ENCODE data around the gene PLCG2. TPM values are rescaled to one million over a fixed set of nuclear protein-coding genes. Genes with fewer than 3 reads are reported as not detected.
"Not testable (repeated sequence)": the region's sequence is repeated elsewhere in the genome, so short reads cannot be mapped to it uniquely, and the experiment has no call there.

The PLCG2 gene
- total RNA-seq, 2 donors from 2014 or later: 6.6 to 11.0 TPM

DNA sequence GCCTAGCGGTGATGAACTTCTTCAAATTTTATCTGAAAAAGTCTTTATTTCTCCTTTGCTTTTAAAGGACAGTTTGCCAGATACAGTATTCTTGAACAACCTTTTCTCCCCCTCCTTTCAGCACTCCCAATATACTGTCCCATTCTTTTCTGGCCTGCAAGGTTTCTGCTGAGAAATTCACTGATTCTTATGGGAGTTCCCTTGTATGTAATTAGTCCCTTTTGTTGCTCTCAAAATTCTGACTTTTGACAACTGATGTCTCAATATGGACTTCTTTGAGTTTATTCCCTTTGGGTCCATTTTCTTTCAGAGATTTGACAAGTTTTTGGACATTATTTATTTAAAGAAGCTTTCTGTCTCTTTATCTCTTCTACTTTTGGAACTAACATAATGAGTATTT, 192.8 kb downstream of the PLCG2 start:
- Mint-ChIP-seq H3K36me3 (ENCODE audit: low read depth) (peaks cover 4% of the 10 kb centered on the region), H3K4me1 (no peaks in the 10 kb centered on the region), H3K27me3 (peaks cover 7% of the 10 kb centered on the region), H3K27ac (no peak overlapping the region), H3K4me3 (no peak overlapping the region), H3K9me3 (peaks cover 17% of the 10 kb centered on the region)
- no peak for ATAC-seq (replicated peaks)

DNA sequence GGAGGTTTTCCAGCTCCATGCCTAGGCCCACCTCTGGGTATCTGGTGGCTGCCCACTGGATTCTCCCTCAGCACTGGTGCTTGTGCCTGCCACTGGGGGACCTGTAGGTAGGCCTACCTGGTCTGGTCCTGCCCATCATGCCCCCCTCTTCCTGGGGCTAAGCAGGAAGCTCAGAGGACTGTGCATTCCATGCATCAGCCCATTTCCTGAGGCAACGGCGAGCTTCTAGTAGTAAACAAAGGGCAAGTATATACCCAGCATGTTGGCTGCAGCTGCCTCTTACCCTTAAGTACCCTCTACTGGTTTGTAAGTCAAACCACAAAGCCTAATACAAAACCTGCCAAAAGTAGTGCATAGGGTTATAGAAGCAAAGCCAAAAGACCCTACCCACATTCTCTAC, 194.6 kb downstream of the PLCG2 start:
- no peak overlapping the region for H3K4me3 Mint-ChIP-seq
- H3K4me1 Mint-ChIP-seq: no peaks in the 10 kb centered on the region
- H3K27me3 Mint-ChIP-seq: peaks cover 7% of the 10 kb centered on the region
- ATAC-seq (replicated peaks): no peak
- peaks cover 4% of the 10 kb centered on the region for H3K36me3 Mint-ChIP-seq (ENCODE audit: low read depth)
- H3K9me3 Mint-ChIP-seq: peaks cover 20% of the 10 kb centered on the region
- no peak overlapping the region for H3K27ac Mint-ChIP-seq

DNA sequence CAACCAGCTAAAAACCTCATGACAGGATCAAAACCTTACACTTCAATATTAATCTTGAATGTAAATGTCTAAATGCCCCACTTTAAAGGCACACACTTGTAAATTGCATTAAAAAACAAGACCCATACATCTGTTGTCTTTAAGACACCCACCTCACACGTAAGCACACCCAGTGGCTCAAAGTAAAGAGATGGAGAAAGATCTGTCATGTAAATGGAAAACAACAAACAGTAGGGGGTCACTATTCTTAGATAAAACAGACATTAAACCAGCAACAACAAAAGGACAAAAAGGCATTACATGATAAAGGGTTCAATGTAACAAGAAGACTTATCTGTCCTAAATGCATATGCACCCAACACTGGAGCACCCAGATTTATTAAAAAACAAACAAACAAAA, 196.5 kb downstream of the PLCG2 start:
- Mint-ChIP-seq H3K27me3 (peaks cover 7% of the 10 kb centered on the region), H3K36me3 (ENCODE audit: low read depth) (peaks cover 4% of the 10 kb centered on the region), H3K27ac (no peak overlapping the region), H3K9me3 (peaks cover 20% of the 10 kb centered on the region), H3K4me1 (no peaks in the 10 kb centered on the region), H3K4me3 (no peak overlapping the region)
- ATAC-seq (replicated peaks): no peak

DNA sequence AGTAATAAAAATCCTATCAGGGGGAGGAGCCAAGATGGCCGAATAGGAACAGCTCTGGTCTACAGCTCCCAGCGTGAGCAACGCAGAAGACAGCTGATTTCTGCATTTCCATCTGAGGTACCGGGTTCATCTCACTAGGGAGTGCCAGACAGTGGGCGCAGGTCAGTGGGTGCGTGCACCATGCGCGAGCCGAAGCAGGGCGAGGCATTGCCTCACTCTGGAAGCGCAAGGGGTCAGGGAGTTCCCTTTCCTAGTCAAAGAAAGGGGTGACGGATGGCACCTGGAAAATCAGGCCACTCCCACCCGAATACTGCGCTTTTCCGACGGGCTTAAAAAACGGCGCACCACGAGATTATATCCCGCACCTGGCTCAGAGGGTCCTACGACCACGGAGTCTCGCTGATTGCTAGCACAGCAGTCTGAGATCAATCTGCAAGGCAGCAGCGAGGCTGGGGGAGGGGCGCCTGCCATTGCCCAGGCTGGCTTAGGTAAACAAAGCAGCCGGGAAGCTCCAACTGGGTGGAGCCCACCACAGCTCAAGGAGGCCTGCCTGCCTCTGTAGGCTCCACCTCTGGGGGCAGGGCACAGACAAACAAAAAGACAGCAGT, 198.3 kb downstream of the PLCG2 start:
- not testable (repeated sequence) for H3K27me3 Mint-ChIP-seq; H3K27ac Mint-ChIP-seq; H3K4me1 Mint-ChIP-seq; ATAC-seq (replicated peaks); H3K4me3 Mint-ChIP-seq; H3K36me3 Mint-ChIP-seq (ENCODE audit: low read depth)
- H3K9me3 Mint-ChIP-seq: peaks cover 12% of the 10 kb centered on the region

DNA sequence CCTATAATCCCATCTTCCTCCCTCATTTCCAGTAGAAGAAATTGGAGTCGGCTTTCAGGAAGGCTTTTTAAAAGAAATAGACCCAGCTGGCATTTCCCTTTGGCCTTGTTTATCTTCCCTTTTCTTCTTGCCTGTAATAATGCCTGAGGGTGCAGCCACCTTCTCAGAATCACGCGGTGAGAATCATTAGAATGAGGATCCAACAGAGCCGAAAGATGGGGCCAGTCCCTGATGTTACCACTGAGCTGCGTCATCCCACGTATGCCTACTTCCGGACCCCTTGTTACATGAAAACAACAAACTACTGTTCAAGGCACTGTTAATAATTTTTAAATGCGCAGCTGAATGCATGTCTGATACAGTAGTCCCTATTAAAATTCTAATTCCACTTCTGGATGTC, 208.0 kb downstream of the PLCG2 start:
- H3K4me3 Mint-ChIP-seq: no peak overlapping the region
- H3K27ac Mint-ChIP-seq: no peak overlapping the region
- H3K36me3 Mint-ChIP-seq (ENCODE audit: low read depth): no peaks in the 10 kb centered on the region
- peaks cover 4% of the 10 kb centered on the region for H3K27me3 Mint-ChIP-seq
- no peak for ATAC-seq (replicated peaks)
- H3K9me3 Mint-ChIP-seq: no peaks in the 10 kb centered on the region
- H3K4me1 Mint-ChIP-seq: no peaks in the 10 kb centered on the region

DNA sequence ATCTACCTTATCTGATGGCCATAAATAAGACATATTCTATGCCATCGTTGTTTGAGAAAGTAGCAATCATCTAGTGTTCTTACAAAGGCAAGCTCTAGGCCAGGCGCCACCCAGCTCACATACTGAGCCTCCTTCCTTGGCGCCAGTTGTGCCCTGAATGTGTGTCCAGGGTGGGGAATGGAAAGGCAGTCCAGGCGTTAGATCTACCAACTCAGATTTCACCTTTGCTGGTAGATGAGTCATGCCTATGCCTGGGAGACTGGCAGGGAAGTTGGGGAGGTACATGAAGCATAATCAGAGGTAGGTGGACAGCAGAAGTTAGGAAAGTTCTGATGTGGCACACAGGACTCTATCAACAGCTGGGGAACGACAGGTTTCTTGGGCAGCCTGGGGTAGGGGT, 208.6 kb downstream of the PLCG2 start:
- Mint-ChIP-seq H3K4me1 (no peaks in the 10 kb centered on the region), H3K36me3 (ENCODE audit: low read depth) (no peaks in the 10 kb centered on the region), H3K27ac (no peak overlapping the region), H3K4me3 (no peak overlapping the region), H3K9me3 (no peaks in the 10 kb centered on the region), H3K27me3 (peaks cover 4% of the 10 kb centered on the region)
- no peak for ATAC-seq (replicated peaks)

DNA sequence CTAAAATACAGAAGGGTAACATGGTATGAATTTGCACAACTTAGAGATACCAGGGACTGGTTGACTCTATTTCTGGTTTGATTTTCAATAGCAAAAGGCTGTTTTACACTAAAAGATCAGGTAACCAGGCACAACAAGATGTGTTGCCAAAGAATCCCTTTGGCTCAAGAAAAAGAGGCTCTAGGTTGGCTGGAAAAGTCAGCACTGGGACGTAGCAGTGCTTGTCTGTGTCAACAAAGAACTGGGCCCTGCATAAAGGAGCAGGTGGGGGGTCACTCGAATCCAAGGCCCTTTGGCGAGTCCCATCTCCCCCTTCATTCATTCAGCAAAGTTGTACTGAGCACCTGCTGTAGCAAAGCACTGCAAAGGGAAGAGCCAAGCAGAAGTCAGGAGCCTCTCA, 213.8 kb downstream of the PLCG2 start:
- no peaks in the 10 kb centered on the region for H3K4me1 Mint-ChIP-seq
- ATAC-seq (replicated peaks): no peak
- no peaks in the 10 kb centered on the region for H3K9me3 Mint-ChIP-seq
- no peaks in the 10 kb centered on the region for H3K36me3 Mint-ChIP-seq (ENCODE audit: low read depth)
- no peak overlapping the region for H3K27ac Mint-ChIP-seq
- H3K4me3 Mint-ChIP-seq: no peak overlapping the region
- no peaks in the 10 kb centered on the region for H3K27me3 Mint-ChIP-seq

DNA sequence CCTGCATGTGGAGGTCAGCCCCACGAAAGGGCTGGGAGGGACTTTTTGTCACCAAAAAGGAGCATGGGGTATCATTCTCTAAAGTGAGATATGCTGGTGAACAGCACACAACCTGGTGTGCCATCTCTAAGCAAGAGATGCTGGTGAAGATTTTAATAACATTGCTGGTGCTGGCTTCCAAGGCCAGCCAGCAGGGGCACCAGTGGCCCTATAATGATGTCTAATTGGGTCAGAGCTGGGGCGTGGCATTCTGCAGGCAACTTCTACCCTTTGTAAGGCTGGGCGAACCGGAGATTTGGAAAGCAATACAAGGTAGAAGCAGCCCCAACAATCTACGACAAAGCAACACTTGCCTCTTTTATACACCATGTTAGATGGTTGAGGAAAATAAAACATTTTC, 215.4 kb downstream of the PLCG2 start:
- Mint-ChIP-seq H3K27me3 (no peaks in the 10 kb centered on the region), H3K36me3 (ENCODE audit: low read depth) (peaks cover 10% of the 10 kb centered on the region), H3K9me3 (no peaks in the 10 kb centered on the region), H3K4me3 (no peak overlapping the region), H3K27ac (no peak overlapping the region), H3K4me1 (no peaks in the 10 kb centered on the region)
- ATAC-seq (replicated peaks): no peak

DNA sequence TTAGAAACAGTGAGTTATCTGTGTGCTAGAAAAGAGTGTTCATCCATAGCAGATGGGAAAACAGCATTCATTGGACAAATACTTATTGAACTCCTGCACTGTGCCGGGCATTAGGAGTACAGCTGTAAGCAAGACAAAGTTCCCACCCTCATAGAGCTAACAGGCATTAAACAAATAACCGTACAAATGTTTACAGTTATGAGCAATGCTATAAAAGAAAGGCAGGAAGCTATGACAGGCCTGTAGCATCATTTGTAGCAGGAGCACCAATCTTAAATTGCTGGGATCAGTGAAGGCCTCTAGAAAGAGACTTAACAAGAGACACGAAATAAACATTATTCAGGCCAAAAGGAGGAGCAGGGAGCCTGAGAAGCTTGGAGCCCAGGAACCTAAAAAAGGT, 216.6 kb downstream of the PLCG2 start:
- no peaks in the 10 kb centered on the region for H3K4me1 Mint-ChIP-seq
- peaks cover 15% of the 10 kb centered on the region for H3K36me3 Mint-ChIP-seq (ENCODE audit: low read depth)
- no peaks in the 10 kb centered on the region for H3K27me3 Mint-ChIP-seq
- H3K4me3 Mint-ChIP-seq: no peak overlapping the region
- H3K27ac Mint-ChIP-seq: peak overlapping the region; percentile 11
- no peaks in the 10 kb centered on the region for H3K9me3 Mint-ChIP-seq
- ATAC-seq (replicated peaks): no peak

DNA sequence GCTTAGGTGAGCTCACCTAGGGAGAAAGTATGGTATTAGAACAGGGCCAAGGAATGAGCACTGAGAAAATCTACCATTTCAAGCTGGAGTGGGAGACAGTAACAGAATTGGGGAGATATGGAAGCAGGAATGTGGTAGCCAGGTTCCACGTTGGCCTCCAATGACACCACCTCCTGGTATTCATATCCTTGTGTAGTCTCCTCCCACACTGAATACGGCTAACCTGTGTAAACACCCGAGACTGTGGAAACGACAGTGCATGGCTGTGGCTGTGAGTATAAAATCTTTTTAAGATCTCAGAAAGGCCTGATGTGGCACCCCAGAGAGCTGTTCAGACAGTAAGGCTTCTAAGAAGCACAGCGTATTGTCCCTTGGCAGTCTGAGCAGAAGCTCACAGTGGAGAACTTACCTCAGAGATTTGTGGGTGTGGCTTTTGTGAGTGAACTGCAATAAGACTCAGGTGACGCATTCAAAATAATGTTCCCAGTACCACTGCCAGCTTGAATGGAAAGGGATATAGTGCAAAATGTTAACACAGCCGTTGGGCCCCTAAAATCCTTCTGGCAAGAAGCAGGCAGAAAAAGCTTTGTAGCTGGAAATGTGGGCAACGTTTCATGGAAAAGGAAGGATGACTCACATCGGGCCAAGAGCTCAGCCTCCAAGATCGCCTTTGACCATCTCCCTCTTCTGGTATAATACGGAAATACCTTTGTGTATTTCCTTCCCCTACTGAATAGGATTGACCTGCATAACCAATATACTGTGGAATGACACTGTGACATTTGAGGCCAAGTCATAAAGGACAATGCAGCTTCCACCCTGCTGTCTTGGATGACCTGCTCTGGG, 217.8 kb downstream of the PLCG2 start:
- ATAC-seq (replicated peaks): no peak
- H3K4me1 Mint-ChIP-seq: no peaks in the 10 kb centered on the region
- no peaks in the 10 kb centered on the region for H3K9me3 Mint-ChIP-seq
- peaks cover 21% of the 10 kb centered on the region for H3K36me3 Mint-ChIP-seq (ENCODE audit: low read depth)
- no peaks in the 10 kb centered on the region for H3K27me3 Mint-ChIP-seq
- H3K27ac Mint-ChIP-seq: no peak overlapping the region
- no peak overlapping the region for H3K4me3 Mint-ChIP-seq

DNA sequence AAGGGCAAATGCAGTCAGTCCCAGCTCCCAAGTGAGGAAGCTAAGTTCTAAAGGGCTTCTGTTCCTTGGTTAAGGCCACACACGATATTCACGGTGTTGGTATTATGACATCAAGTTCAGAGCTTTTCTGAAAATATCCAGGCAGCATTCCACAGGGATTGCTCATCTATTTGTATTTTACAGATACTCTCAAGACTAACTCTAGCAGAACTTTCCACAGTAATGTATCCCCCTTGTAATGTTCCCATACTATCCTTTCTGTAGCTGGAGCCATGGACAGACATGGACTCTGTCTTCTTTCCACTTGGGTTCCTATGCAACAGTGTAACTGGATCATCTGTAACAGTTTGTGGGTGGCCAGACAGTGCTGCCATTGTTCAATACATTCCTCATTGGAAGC, 218.6 kb downstream of the PLCG2 start:
- Mint-ChIP-seq H3K36me3 (ENCODE audit: low read depth) (peaks cover 21% of the 10 kb centered on the region), H3K9me3 (no peaks in the 10 kb centered on the region), H3K4me1 (no peaks in the 10 kb centered on the region), H3K27ac (no peak overlapping the region), H3K27me3 (no peaks in the 10 kb centered on the region), H3K4me3 (no peak overlapping the region)
- ATAC-seq (replicated peaks): no peak

DNA sequence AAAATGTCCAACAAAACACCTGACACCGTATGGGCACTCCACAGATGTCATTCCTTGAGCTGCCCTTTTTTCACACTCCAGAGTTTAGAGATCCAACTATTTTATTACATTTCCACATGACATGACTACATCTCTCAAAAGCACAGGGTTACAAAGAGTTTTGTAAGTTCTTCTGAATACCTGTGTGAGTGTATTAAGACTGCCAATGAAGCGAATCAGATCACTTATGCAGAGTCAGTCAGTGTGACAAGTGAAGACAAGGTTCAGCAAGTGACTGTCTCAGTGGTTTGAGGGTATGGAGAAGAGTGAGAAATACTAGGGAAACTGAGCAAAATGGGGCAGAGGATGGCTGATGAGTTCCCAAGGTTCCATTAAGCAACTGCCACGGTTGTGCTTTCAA, 223.7 kb downstream of the PLCG2 start:
- Mint-ChIP-seq H3K27me3 (no peaks in the 10 kb centered on the region), H3K4me3 (no peak overlapping the region), H3K27ac (no peak overlapping the region), H3K36me3 (ENCODE audit: low read depth) (peaks cover 50% of the 10 kb centered on the region), H3K9me3 (no peaks in the 10 kb centered on the region), H3K4me1 (peaks cover 4% of the 10 kb centered on the region)
- no peak for ATAC-seq (replicated peaks)

DNA sequence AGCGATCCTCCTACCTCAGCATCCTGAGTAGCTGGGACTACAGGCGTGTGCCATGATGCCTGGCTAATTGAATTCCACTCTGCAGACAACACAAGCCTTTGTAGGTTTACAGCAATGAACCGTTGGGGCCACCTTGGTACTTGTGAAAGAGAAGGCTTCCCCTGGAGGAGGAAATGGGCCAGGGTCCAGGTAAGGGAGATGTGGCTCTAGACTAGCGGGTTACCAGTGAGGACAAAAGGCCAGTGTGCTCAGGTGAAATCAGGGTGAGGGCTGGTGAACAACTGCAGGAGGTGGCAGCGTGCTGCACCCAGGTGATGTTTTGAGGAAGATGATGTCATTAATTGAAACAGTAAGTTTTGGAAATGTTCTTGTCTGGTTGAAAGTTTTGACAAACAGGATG, 225.5 kb downstream of the PLCG2 start:
- H3K27me3 Mint-ChIP-seq: no peaks in the 10 kb centered on the region
- no peak overlapping the region for H3K4me3 Mint-ChIP-seq
- H3K27ac Mint-ChIP-seq: no peak overlapping the region
- peaks cover 6% of the 10 kb centered on the region for H3K9me3 Mint-ChIP-seq
- H3K4me1 Mint-ChIP-seq: peaks cover 12% of the 10 kb centered on the region
- ATAC-seq (replicated peaks): no peak
- H3K36me3 Mint-ChIP-seq (ENCODE audit: low read depth): peaks cover 55% of the 10 kb centered on the region

DNA sequence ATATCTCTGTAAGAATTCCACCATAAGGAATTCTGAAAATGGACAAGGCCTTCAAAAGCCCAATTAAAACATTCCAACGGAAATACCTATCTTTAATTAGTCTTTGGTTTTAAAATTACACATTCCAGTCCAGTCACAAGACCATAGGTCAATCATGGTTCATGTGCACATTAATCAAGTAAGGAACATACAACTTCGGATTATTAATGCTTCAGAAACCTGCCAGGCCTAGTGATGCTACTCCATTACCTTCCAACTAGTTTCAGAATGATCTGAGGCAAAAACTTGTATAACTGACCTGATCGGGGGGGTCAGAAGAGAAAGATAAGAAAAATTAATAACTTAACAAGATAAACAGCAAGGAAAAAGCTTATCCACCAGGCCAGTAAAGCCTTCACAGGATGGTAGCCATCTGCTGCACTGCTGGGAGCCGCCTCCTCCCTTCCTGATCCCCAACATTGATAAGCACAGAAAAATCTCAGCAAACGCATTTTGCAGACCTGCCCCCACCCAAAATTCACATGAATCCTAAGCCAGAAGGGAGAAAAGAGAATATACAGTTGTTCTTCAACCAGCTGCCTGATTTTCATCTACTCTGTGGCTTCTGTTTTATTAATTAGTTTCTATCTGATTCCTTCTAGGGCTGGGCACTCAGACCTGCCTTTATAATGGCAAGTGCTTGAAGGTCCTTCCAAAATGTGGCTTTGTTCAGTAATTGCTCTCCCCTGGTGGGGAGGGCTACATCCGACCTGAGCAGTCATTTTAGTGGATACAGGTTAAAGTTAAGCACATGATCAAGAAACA, 226.1 kb downstream of the PLCG2 start:
- Mint-ChIP-seq H3K27me3 (no peaks in the 10 kb centered on the region), H3K9me3 (peaks cover 6% of the 10 kb centered on the region), H3K4me1 (peaks cover 17% of the 10 kb centered on the region), H3K27ac (no peak overlapping the region), H3K36me3 (ENCODE audit: low read depth) (peaks cover 52% of the 10 kb centered on the region), H3K4me3 (no peak overlapping the region)
- ATAC-seq (replicated peaks): no peak

DNA sequence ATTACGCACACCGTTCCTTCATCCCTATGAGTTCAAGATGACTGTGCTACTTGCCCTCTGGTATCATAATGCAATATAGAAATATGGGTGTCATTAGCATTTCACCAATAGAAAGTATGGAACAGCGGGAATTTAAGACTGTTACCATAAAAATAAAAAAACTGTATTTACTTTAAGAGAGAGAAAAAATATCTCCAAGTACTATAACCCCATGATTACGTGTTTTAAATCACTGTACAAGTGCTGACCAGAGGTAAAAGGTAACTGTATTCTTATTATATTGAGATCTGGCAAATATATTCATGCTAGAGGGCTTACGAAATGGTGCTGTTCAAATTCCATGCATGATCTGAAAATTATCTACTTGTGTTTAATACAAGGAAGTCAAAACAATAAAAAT, 226.9 kb downstream of the PLCG2 start:
- no peak for ATAC-seq (replicated peaks)
- no peak overlapping the region for H3K4me3 Mint-ChIP-seq
- peak overlapping the region; percentile 29 for H3K27ac Mint-ChIP-seq
- H3K36me3 Mint-ChIP-seq (ENCODE audit: low read depth): peaks cover 48% of the 10 kb centered on the region
- no peaks in the 10 kb centered on the region for H3K27me3 Mint-ChIP-seq
- peaks cover 23% of the 10 kb centered on the region for H3K4me1 Mint-ChIP-seq
- H3K9me3 Mint-ChIP-seq: peaks cover 6% of the 10 kb centered on the region

Measured in activated T-helper 17 cell treated with anti-CD3 and anti-CD28 coated beads, Interleukin-2, amount 50 U/mL, for 72 hours (primary cell).